H9 (cell line): Measurements from ENCODE around the gene B3GALT5. TPM values are rescaled to one million over a fixed set of nuclear protein-coding genes. Genes with fewer than 3 reads are reported as not detected.

ENCODE experiments used
- DNase-seq: peaks from one replicate; pipeline ENCODE4 v3.0.0-alpha.2; 2017
- H2AFZ ChIP-seq: one replicate; pipeline ENCODE4 v1.6.1; 2013; ENCODE audit warnings: mild to moderate bottlenecking, low read length, control low read depth, moderate library complexity
- H2AK5ac ChIP-seq: 2 replicates; pipeline ENCODE4 v1.6.1; 2013; ENCODE audit warnings: low read length, control low read depth, mixed read lengths; ENCODE audit not compliant: insufficient read length
- H2BK120ac ChIP-seq: one replicate; pipeline ENCODE4 v1.6.1; 2013; ENCODE audit warnings: low read depth, mild to moderate bottlenecking, low read length, control low read depth, inconsistent platforms; ENCODE audit not compliant: poor library complexity, severe bottlenecking
- H2BK12ac ChIP-seq: 2 replicates; pipeline ENCODE4 v1.6.1; 2013; ENCODE audit warnings: low read length, control low read depth, mixed read lengths, low read depth; ENCODE audit not compliant: insufficient read length
- H2BK15ac ChIP-seq: 2 replicates; pipeline ENCODE4 v1.6.1; 2013; ENCODE audit warnings: low read depth, low read length, control low read depth
- H2BK20ac ChIP-seq: one replicate; pipeline ENCODE4 v1.6.1; 2013; ENCODE audit warnings: low read depth, mild to moderate bottlenecking, low read length, control low read depth, inconsistent platforms; ENCODE audit not compliant: poor library complexity, severe bottlenecking
- H2BK5ac ChIP-seq: 2 replicates; pipeline ENCODE4 v1.6.1; 2013; ENCODE audit warnings: low read length, control low read depth, mixed read lengths; ENCODE audit not compliant: insufficient read length
- H3K14ac ChIP-seq: 2 replicates; pipeline ENCODE4 v1.6.1; 2013; ENCODE audit warnings: low read length, control low read depth; ENCODE audit not compliant: insufficient read depth
- H3K18ac ChIP-seq: 2 replicates; pipeline ENCODE4 v1.6.1; 2013; ENCODE audit warnings: low read depth, mild to moderate bottlenecking, mixed read lengths, low read length, control low read depth; ENCODE audit not compliant: insufficient read length
- H3K23ac ChIP-seq: 2 replicates; pipeline ENCODE4 v1.6.1; 2013; ENCODE audit warnings: low read length, control low read depth, mixed read lengths, low read depth; ENCODE audit not compliant: insufficient read length
- H3K23me2 ChIP-seq: 2 replicates; pipeline ENCODE4 v1.6.1; 2013; ENCODE audit warnings: low read depth, mild to moderate bottlenecking, mixed read lengths, low read length, control low read depth; ENCODE audit not compliant: insufficient read length, poor library complexity, severe bottlenecking
- H3K27ac ChIP-seq: 2 replicates; pipeline ENCODE4 v1.5.1; 2013; ENCODE audit warnings: low read length, control low read depth, mixed read lengths, low read depth; ENCODE audit not compliant: insufficient read length
- H3K27me3 ChIP-seq: 2 replicates; pipeline ENCODE4 v1.6.1; 2013; ENCODE audit warnings: low read length, control low read depth, inconsistent platforms; ENCODE audit not compliant: insufficient read depth
- H3K4ac ChIP-seq: 2 replicates; pipeline ENCODE4 v1.6.1; 2013; ENCODE audit warnings: low read depth, mild to moderate bottlenecking, control low read depth, inconsistent platforms, low read length, moderate library complexity
- H3K4me1 ChIP-seq: 2 replicates; pipeline ENCODE4 v1.6.1; 2013; ENCODE audit warnings: low read length, control low read depth, inconsistent platforms; ENCODE audit not compliant: insufficient read depth
- H3K4me2 ChIP-seq: 2 replicates; pipeline ENCODE4 v1.6.1; 2013; ENCODE audit warnings: low read length, control low read depth, mixed read lengths; ENCODE audit not compliant: insufficient read length, insufficient read depth
- H3K56ac ChIP-seq: 2 replicates; pipeline ENCODE4 v1.6.1; 2013; ENCODE audit warnings: low read depth, mild to moderate bottlenecking, mixed read lengths, low read length, control low read depth; ENCODE audit not compliant: insufficient read length
- H3K79me1 ChIP-seq: 2 replicates; pipeline ENCODE4 v1.6.1; 2013; ENCODE audit warnings: low read depth, mild to moderate bottlenecking, moderate library complexity, low read length, control low read depth, inconsistent platforms; ENCODE audit not compliant: insufficient read depth, poor library complexity, severe bottlenecking
- H3K79me2 ChIP-seq: 2 replicates; pipeline ENCODE4 v1.6.1; 2013; ENCODE audit warnings: low read length, control low read depth, inconsistent platforms; ENCODE audit not compliant: insufficient read depth
- H3K9ac ChIP-seq: 2 replicates; pipeline ENCODE4 v1.6.1; 2013; ENCODE audit warnings: low read length, control low read depth, mixed read lengths; ENCODE audit not compliant: insufficient read length; ENCODE audit errors: extremely low read depth
- H3K9me3 ChIP-seq: one replicate; pipeline ENCODE4 v1.6.1; 2013; ENCODE audit warnings: low read depth, low read length, inconsistent platforms; ENCODE audit not compliant: control insufficient read depth
- H3T11ph ChIP-seq: one replicate; pipeline ENCODE4 v1.6.1; 2013; ENCODE audit warnings: mild to moderate bottlenecking, low read length, control low read depth, inconsistent platforms
- H4K20me1 ChIP-seq: one replicate; pipeline ENCODE4 v1.6.1; 2013; ENCODE audit not compliant: control insufficient read depth, insufficient read length, insufficient read depth
- H4K5ac ChIP-seq: 2 replicates; pipeline ENCODE4 v1.6.1; 2013; ENCODE audit warnings: low read depth, mild to moderate bottlenecking, mixed read lengths, low read length, control low read depth; ENCODE audit not compliant: insufficient read length
- H4K8ac ChIP-seq: replicated peaks from 2 replicates; pipeline ENCODE4 v1.6.1; 2013; ENCODE audit warnings: low read length, control low read depth, mixed read lengths, low read depth; ENCODE audit not compliant: insufficient read length
- H4K91ac ChIP-seq: 2 replicates; pipeline ENCODE4 v1.6.1; 2013; ENCODE audit warnings: low read depth, mild to moderate bottlenecking, moderate library complexity, mixed read lengths, low read length, control low read depth; ENCODE audit not compliant: insufficient read length
- H3K27ac Mint-ChIP-seq, 3 experiments: 2 replicates in 2 of 3; 3 replicates in 1 of 3; pipeline ENCODE4 v1.8.0; 2020 to 2021; ENCODE audit warnings: mixed read lengths in 3 of 3, mild to moderate bottlenecking in 1 of 3, moderate library complexity in 1 of 3
- H3K27me3 Mint-ChIP-seq: 2 replicates; pipeline ENCODE4 v1.8.0; 2021; ENCODE audit warnings: low read depth, mild to moderate bottlenecking, moderate library complexity, mixed read lengths
- H3K36me3 Mint-ChIP-seq, 3 experiments: 2 replicates in 2 of 3; 3 replicates in 1 of 3; pipeline ENCODE4 v1.8.0; 2020 to 2021; ENCODE audit warnings: low read depth in 3 of 3, mixed read lengths in 3 of 3; ENCODE audit not compliant: insufficient read depth in 1 of 3
- H3K4me1 Mint-ChIP-seq, 2 experiments: 2 replicates each; pipeline ENCODE4 v1.8.0; 2020; ENCODE audit warnings: mixed read lengths in 2 of 2
- H3K4me3 Mint-ChIP-seq, 2 experiments: 2 replicates in 1 of 2; 3 replicates in 1 of 2; pipeline ENCODE4 v1.8.0; 2020 to 2021; ENCODE audit warnings: mild to moderate bottlenecking in 2 of 2, mixed read lengths in 2 of 2, moderate library complexity in 1 of 2
- H3K9me3 Mint-ChIP-seq, 2 experiments: 2 replicates in 1 of 2; 3 replicates in 1 of 2; pipeline ENCODE4 v1.8.0; 2020; ENCODE audit warnings: mild to moderate bottlenecking in 2 of 2, mixed read lengths in 2 of 2, moderate library complexity in 1 of 2
- WGBS: extraction: QIAGEN DNeasy Blood & Tissue Kit; methylation state at CpG from one replicate; pipeline ENCODE4 v1.1.7; 2013; ENCODE audit warnings: missing lambda C conversion rate, low lambda C conversion rate, mixed read lengths; ENCODE audit not compliant: insufficient read length; ENCODE audit errors: extremely low coverage; 5-methylcytosine and 5-hydroxymethylcytosine counted together
- total RNA-seq: library from RNA; stranded (reverse); gene quantifications from 2 replicates; pipeline ENCODE4 v1.2.1, GENCODE V29; 2021
- TF ChIP-seq, protein P1 (sequence below): fragments of 200-600 bp; sonication (generic); conservative IDR thresholded peaks from 3 replicates; pipeline ENCODE4 v1.8.0; 2021; ENCODE audit warnings: antibody characterized with exemption, mild to moderate bottlenecking

Gene B3GALT5
- total RNA-seq, 1 experiment from 2014 or later = 24.7 TPM

DNA sequence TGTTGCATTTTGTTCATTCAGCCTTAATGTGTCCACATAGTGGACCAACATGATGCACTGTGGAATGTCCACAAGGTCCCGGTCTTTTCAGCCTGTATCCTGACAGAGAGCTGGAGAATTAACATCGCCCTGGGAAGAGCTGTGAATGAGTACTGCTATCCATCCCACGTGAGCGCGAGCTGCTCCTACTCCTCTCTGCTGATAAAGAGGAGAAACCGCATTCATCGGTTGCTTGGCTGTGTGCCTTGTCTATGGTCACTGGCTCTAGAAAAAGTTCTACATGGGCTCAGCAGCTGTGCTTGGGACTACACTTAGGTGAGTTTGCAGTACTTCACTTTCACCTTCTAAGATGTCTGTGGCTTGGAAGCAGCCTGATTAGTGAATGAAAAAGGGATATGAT lies 101.2 kb downstream of the B3GALT5 start:
- Histone ChIP-seq H3K4ac (no peak overlapping the region), H4K8ac (no peak overlapping the region), H2BK20ac (no peak overlapping the region), H4K91ac (no peak overlapping the region), H3K9me3 (no peaks in the 10 kb centered on the region), H3K4me2 (no peak overlapping the region), H2BK120ac (no peak overlapping the region), H3K4me1 (no peaks in the 10 kb centered on the region), H2AK5ac (no peak overlapping the region), H4K20me1 (no peaks in the 10 kb centered on the region), H2AFZ (no peak overlapping the region), H3K56ac (no peak overlapping the region), H3K9ac (no peak overlapping the region), H3K27ac (no peak overlapping the region), H3K18ac (no peak overlapping the region), H3K79me2 (no peaks in the 10 kb centered on the region), H4K5ac (no peak overlapping the region), H3K23me2 (no peaks in the 10 kb centered on the region), H3K14ac (no peak overlapping the region), H3K79me1 (no peaks in the 10 kb centered on the region), H3K23ac (no peak overlapping the region), H2BK12ac (no peak overlapping the region), H2BK15ac (no peak overlapping the region), H2BK5ac (no peak overlapping the region), H3T11ph (no peak overlapping the region), H3K27me3 (no peaks in the 10 kb centered on the region)
- Mint-ChIP-seq H3K4me1 (peaks cover 6 to 19% of the 10 kb centered on the region in 2 experiments), H3K4me3 (no peak overlapping the region), H3K9me3 (no peaks in the 10 kb centered on the region; a peak in 1 of 5 replicates), H3K27me3 (no peaks in the 10 kb centered on the region), H3K27ac (no peak overlapping the region), H3K36me3 (peaks cover 0 to 25% (median 10%) of the 10 kb centered on the region in 3 experiments; a peak in 4 of 7 replicates)
- DNase-seq = no peak
- TF ChIP-seq, protein P1, sequence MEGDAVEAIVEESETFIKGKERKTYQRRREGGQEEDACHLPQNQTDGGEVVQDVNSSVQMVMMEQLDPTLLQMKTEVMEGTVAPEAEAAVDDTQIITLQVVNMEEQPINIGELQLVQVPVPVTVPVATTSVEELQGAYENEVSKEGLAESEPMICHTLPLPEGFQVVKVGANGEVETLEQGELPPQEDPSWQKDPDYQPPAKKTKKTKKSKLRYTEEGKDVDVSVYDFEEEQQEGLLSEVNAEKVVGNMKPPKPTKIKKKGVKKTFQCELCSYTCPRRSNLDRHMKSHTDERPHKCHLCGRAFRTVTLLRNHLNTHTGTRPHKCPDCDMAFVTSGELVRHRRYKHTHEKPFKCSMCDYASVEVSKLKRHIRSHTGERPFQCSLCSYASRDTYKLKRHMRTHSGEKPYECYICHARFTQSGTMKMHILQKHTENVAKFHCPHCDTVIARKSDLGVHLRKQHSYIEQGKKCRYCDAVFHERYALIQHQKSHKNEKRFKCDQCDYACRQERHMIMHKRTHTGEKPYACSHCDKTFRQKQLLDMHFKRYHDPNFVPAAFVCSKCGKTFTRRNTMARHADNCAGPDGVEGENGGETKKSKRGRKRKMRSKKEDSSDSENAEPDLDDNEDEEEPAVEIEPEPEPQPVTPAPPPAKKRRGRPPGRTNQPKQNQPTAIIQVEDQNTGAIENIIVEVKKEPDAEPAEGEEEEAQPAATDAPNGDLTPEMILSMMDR = no peak
- no CpG with 5 or more reads among the region's 7 CpGs for WGBS
